ENCODE results near the gene SCPEP1.

DNA sequence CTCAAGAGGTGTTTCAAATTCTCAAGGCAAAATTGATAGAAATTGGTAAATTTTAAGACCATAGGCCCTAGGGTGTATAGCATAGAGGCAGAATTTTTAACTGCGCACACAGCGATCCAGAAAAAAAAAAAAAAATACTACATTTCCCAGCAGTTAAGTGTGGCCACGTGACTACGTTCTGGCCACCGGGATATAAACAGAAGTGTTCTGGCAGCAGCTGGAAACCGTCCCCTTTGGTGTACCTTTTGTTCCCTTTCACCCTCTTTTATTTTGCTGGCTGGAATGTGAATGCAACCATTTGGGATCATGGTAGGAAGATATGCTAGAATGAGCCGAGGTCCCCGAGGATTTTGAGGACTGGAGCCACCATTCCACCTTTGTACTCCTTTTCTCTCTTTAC lies 54.4 kb downstream of the SCPEP1 start:
- TF ChIP-seq, protein P1, sequence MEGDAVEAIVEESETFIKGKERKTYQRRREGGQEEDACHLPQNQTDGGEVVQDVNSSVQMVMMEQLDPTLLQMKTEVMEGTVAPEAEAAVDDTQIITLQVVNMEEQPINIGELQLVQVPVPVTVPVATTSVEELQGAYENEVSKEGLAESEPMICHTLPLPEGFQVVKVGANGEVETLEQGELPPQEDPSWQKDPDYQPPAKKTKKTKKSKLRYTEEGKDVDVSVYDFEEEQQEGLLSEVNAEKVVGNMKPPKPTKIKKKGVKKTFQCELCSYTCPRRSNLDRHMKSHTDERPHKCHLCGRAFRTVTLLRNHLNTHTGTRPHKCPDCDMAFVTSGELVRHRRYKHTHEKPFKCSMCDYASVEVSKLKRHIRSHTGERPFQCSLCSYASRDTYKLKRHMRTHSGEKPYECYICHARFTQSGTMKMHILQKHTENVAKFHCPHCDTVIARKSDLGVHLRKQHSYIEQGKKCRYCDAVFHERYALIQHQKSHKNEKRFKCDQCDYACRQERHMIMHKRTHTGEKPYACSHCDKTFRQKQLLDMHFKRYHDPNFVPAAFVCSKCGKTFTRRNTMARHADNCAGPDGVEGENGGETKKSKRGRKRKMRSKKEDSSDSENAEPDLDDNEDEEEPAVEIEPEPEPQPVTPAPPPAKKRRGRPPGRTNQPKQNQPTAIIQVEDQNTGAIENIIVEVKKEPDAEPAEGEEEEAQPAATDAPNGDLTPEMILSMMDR (IDR thresholded peaks at IDR 0.05 in 4 of 5, conservative IDR thresholded peaks at IDR 0.05 in 1 of 5) = no peak
- TF ChIP-seq POLR2A (IDR thresholded peaks at IDR 0.05) = no peak

Data from gastrocnemius medialis (tissue), 4 donors.